HK-2 (cell line): ENCODE data around the gene IL9R.
"Not testable (repeated sequence)": the region's sequence is repeated elsewhere in the genome, so short reads cannot be mapped to it uniquely, and the experiment has no call there.

Experiments
- DNase-seq: peaks from one replicate; pipeline ENCODE4 v3.0.0-alpha.2; 2018; ENCODE audit not compliant: unreplicated experiment

Gene IL9R, protein sequence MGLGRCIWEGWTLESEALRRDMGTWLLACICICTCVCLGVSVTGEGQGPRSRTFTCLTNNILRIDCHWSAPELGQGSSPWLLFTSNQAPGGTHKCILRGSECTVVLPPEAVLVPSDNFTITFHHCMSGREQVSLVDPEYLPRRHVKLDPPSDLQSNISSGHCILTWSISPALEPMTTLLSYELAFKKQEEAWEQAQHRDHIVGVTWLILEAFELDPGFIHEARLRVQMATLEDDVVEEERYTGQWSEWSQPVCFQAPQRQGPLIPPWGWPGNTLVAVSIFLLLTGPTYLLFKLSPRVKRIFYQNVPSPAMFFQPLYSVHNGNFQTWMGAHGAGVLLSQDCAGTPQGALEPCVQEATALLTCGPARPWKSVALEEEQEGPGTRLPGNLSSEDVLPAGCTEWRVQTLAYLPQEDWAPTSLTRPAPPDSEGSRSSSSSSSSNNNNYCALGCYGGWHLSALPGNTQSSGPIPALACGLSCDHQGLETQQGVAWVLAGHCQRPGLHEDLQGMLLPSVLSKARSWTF

DNA sequence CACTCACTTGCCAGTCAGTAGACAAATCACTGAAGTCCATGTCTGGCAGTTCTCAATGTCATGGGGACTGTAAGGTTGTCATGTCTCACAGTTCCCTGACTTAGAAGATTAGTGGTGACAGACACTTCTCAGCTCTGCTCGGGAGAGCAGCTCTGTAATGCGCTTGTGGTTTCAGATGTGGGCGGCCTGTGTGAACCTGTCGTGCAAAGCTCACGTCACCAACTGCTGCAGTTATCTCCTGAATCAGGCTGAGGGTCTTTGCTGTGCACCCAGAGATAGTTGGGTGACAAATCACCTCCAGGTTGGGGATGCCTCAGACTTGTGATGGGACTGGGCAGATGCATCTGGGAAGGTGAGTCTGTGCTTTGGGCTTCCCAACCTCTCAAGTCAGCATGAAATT, at the start of gene IL9R:
TSS of gene IL9R (plus strand) at position 261 of the 400 bp plus-strand sequence. CDS start at position 325, 64 bp downstream.
- no peak for DNase-seq

DNA sequence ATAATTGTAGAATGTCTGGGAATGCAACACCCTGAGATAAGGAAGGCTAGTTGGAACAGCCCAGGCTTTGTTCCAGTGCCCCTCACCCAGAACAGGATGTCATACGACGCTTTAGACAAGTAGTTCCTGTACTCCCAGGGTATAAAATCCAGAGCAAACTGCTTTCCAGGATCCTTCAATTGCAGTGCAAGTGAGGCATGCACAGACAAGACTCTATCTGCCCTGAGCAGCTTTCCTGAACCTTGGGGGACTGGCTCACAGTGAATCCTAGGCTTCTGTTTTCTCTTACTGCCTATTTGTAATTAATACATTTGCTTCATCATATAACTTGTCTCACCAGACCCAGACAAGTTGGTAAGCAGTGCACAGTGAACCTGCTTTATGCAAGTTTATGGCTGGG, 48.4 kb upstream of the IL9R start:
- no peak for DNase-seq

DNA sequence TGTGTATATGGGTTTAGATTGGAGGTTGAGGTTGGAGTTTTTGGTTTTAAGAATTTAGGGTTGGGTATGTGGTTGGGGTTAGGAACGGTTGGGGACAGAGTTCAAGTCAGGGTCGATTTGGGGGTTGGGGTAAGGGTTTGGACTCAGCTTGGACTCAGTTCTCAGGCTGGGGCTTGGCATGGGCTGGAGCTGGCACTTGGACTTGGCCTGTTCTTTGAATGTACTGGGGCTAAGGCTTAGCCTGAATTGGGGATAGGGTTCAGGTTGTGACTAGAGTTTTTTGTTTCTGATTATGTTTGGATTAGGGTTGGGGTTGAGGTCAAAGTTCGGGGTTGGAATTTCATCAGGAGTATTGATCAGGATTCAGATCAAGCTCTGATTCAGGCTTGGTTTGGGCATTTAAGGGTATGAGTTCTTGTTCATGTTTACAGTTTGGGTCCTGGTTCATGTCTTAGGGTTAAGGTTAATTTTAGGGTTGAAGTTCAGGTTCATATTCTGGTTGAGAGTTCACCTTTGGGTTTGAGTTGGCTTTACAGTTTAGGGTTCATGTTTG, 46.2 kb upstream of the IL9R start:
- no peak for DNase-seq

DNA sequence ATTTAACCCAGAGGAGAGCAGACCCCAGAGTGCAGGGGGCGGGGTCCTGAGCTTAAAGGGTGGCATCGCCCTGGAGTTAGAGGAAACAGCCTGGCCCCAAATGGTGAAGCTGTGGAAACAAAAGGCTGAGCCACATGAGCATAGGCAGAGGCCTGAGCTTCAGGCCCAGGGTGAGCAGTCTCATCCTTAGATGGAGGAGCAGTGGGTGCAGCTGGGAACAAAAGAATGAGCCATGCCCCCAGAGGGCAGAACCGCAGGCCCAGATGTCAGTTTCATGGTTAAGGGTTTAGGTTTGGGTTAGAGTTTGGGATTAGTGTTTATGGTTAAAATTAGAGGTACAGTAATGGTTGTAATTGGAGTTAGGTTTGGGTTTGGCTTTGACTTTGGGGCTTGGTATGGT, 44.4 kb upstream of the IL9R start:
- DNase-seq: no peak

DNA sequence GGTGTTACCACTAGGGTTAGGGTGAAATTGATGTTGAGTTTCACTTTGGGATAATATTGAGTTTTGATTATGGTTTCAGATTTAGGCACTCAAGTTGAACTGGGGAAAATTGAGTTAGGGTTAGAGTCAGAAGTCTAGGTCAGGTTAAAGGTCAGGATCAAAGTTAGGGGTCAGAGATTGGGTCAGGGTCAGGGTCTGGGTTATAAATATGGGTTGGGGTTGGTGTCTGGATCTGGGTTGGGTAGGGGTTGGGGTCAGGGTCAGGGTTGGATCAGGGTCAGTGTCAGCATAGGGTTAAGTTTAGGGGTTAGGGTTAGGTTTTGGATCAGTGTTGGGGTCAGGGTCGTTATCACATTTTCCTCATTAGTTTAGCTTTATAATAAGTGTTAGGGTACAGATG, 42.7 kb upstream of the IL9R start:
- no peak for DNase-seq

DNA sequence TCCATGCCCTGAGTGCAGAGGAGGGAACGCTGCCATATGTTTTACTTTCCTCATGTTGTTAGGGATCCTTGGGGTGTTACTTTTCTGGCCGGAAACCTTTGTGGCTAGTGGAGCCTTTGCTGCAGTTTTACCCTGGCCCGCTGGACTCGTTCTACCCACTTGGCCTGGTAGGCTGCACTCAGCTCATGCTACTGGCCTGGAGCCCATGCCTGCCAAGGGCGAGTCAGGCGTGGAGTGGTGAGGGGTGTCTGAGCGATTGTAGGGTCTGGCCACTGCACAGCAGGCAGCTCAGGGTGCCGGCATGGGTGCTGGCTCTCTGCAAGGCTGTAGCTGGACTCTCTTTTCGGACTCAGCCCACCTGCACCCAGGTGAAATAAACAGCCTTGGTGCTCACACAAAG, 41.4 kb upstream of the IL9R start:
- no peak for DNase-seq

DNA sequence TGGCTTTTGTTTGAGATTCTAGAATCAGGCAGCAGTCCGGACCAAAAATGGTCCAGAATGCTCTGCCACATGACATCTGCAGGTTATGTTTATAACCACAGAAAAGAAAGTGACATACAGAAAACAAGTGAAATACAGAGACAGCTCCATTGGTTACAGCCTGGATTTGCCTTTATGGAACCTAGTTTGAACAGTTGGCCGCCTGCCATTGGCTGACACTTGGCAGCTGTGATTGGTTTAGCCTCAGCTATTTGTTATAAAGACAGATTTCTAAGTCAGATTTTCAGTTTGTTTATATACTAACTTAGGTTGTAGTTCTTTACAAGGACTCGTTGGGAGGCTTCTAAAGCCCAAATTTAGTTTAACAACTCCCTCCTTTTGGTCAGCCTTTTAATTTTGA, 40.8 kb upstream of the IL9R start:
- no peak for DNase-seq

DNA sequence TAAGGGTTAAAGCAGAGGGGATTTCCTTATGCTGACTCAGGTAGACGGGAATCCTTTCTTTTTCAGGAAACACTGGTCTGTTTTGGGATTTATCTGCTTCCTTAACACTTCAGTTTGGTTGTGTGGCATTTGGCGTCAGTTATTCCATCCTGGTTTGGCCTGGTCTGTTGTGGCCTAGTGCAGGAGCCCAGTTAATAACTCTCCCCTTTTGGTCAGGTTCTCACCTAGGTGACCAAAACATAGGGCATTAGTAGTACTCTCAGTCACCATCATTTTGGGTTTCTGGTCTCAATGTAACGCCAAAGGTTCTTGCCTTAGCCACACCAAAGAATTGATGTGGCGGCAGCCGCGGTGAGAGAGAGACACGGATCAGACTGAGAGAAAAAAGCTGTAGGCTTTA, 39.7 kb upstream of the IL9R start:
- no peak for DNase-seq

DNA sequence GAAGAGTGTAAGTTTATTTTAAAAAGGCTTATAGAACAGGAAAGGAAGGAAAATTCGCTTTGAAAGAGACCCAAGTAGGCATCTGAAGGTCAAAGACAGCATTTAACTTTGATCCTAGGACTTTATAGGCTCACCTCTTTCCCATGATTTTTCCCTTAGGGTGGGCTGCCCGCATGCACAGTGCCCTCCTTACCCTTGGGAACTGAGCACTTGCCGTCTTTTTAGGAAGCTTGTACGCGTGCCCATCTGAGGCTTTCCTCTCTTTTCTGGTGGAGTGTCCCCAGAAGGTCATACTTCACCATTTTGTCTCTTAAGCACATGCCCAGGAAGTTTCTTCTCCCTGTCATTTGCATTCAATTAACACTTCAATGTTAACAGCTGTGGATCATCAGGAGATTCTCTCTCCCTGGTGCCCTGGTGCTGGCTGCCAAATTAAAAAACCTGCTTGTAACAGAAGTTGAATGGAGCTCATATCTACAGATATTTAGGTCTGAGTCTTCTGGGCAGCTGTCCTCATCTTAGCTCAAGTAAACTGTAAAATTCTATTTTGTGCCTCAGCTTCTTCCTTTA, 38.4 kb upstream of the IL9R start:
- no peak for DNase-seq

DNA sequence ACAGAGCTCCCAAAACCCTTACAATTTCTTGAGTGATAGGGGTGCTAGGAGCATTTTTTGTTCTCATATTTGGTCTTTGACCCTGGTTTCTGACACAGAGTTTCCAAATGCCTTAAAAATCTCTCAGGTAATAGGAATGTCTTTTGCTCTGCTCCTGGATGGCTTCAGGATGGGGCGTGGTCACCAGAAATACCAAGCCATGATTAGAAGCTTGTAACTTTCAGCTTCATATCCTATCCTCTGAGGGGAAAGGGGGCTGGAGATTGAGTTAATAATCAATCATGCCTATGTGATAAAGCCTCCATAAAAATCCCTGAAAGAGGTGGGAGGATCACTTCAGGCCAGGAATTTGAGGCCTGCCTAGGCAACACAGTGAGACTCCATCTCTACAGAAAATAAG, 34.6 kb upstream of the IL9R start:
- DNase-seq: no peak

DNA sequence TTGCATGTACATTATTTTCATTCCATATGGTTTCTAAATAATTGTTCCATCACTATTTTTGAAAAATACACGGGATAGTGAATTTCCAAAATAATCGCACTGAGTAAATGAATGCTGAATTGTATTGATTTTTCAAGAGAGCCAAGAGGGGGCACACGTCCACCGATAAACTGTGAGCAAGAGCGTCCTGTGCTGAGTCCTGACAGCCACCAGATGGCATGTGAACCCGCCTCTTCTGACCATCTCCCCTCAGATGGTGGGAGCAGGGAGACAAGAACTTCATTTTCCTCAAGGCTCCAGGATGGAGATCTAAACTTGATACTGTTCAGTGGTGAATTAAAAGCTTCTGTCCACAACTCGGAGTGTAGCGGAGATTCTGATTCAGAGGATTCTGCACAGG, 30.6 kb upstream of the IL9R start:
- peak; percentile 2 for DNase-seq

DNA sequence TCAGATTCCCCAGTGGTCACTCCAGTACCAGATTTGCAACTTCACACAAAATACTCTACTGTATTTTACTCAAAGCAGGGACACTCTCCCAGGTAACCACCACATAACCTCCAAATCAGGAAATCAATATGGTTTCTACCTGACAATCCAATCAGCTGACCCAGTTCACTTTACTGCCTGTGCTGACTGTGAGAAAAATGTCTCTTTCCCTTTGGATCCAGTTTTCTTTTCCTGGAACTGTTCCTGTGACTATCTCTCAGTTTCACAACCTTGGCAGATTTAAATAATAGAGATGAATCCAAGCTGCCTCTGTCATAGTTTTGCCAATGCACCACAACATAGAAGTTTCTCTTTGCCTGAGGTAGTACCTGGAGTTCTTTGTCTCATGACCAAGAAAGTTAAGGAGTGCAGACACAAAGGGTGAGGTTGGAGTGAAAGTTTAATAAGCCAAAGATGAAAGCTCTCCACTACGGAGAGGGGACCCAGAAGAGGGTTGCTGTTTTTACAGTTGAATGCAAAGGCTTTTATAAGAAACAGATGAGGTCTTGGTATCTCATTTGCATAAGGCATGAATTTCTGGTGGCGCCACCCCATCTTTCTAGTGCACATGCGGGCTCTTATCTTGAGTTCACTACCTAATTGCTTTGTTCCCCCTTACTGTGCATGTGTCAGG, 29.7 kb upstream of the IL9R start:
- no peak for DNase-seq

DNA sequence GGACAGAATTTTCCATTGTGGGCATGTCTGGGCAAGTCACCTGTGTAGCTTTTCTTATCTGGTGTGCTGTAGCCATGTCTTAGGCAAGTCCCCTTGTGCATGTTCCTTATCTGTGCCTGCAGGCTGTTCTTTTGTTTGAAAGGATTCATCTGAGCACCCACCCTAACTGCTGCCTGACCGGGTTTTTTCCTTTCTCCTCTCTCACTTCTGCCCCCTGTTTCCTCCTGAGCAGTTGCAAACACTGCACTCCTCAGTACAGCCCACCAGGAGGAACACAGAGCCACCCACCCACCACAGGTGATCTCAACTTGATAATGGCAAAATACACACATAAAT, 29.2 kb upstream of the IL9R start:
- no peak for DNase-seq

DNA sequence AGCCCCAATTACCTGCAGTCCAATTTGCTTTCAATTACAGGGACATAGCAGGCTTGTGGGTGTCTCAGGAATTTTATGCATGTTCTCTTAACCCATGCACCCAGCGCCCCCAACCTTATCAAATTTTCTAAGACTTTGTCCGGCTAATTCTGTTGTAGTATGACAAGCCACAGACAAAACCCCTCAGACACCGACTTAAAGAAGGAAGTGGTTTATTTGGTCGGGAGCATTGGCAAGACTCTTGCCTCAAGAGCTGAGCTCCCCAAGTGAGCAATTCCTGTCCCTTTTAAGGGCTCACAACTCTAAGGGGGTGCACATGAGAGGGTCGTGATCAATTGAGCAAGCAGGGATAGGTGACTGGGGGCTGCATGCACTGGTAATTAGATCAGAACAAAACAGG, 28.7 kb upstream of the IL9R start:
- DNase-seq: no peak

DNA sequence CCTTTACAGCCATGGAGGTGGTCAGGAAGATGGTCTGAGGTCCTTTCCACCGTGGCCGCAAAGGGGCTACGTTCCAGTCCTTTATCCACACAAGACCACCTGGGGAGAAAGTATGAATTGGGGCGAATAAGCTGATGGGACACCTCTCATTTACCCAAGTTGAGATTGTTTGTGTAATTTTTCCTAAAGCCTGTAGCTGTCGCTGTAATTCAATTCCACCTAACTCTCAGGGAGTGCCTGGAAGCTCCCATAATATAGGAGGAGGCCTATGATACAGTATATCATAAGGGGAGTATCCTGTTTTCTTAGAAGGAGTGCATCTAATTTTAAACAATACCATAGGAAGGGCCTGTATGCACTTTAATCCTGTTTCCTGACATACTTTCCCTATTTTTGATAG, 25.8 kb upstream of the IL9R start:
- not testable (repeated sequence) for DNase-seq

DNA sequence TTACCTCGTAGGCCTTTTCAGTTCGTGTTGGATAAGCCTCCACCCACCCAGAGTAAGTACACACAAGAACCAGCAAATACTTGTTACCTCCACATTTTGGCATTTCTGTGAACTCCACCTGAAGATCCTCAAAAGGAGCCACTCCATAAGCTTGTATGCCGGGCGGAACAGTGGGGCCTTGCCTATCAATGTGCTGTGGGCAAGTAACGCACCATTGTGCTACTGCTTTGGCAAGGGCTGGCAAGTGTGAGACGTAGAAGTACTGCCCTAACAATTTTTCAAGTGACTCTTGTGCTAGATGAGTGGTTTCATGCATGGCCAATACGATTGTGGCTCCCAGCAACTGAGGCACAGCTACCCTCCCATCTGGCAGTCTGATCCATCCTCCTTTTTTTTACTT, 25.3 kb upstream of the IL9R start:
- DNase-seq: not testable (repeated sequence)

DNA sequence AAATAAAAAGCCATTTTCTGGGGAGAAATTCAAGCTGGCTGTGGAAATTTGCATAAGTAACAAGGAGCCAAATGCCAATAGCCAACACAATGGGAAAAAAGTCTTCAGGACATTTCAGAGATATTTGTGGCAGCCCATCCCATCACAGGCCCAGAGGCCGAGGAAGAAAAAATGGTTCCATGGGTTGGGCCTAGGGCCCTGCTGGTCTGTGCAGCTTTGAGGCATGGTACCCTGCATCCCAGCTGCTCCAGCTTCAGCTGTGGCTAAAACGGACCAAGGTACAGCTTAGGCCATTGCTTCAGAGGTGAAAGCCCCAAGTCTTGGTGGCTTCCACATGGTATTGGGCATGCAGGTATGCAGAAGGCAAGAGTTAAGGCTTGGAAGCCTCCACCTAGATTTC, 14.2 kb upstream of the IL9R start:
- DNase-seq: no peak

DNA sequence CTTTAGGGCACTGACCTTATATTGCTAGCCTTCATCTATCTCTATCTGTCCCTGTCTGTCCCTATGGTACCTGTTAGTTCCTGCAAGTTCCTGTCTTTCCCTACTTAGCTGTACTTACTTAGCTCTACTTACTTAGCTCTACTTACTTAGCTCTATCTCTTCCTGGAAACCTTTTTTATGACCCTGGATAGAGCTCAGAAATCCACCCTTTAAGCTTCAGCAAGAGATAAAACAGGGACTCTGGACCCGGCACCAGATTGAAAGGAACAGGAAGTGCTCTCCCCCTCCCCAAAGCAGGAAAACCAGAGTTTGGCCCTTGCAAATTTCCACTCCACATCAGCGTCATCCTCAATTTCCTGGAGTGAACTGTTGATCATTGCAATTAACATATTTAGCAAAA, 12.3 kb upstream of the IL9R start:
- DNase-seq: no peak

DNA sequence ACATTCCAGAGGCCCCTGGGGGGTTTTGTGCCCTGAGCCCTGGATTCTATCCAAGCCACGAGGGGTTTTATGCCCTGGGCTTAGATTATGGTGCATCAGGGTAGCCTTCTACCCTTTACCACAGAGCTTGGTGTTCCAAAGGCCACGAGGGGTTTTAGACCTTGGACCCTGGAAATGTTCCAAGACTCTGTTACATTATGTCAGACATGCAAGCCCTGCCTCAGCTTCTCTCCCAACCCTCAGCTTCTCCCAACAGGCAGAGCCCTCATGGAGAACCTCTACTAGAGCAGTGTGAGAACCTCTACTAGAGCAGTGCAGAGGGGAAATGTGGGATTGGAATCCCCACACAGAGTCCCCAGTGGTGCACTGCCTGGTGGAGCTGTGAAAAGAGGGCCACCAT, 10.5 kb upstream of the IL9R start:
- not testable (repeated sequence) for DNase-seq

DNA sequence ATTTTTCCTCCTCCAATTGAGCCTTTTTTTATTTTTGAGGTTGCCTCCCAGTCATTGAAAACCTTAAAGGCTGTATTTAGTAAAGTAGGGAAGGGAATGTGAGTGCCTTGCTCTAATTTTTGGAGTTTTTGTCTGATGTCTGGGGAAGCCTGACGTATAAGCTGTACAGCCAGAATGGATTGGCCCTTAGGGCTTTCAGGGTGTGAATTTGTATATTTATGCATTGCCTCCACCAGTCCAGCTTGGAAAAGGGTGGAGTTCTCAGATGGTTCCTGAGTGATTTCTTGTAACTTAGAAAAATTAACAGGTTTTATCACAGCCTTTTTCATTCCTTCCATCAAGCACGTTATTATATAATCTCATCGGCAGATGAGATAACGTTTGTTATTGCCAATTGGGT, 8.6 kb upstream of the IL9R start:
- DNase-seq: no peak

DNA sequence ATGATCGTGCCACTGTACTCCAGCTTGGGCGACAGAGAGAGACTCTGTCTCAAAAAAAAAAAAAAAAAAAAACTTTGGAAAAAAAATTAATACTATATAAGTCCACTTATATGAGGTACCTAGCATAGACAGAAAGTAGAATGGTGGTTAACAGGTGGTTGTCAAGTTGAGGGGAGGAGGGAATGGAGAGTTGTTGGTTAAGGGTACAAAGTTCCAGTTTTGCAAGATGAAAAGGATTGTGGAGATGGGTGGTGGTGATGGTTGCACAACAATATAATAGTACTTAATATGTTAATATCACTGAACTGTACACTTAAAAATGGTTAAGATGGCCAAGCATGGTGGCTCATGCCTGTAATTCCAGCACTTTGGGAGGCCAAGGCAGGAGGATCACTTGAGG, 4.1 kb upstream of the IL9R start:
- DNase-seq: no peak

DNA sequence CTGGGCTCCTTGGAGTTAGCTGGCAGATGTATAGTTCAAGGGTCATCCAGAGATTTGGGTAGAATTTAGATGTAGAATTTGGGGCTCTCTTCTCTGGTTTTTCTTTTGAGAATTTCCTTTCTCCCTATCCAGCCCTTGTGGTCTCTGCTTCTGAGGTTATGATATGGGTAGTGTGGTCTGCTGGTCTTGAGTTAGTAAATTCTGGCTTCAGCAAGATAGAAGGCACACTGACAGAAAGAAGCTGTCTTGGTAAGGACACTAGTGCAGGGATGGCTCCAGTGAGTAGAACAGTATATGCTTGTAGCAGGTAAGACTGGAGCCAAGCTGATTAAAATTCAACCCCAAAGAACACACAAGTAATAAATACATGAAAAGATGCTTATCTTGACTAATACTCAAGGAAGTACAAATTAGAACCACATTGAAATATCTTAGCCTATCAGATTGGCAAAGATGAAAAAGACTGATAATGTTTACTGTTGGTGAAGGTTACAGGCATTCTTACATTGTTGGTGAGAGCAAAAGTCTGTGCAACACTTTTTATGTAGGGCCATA, 2.1 kb upstream of the IL9R start:
- no peak for DNase-seq

DNA sequence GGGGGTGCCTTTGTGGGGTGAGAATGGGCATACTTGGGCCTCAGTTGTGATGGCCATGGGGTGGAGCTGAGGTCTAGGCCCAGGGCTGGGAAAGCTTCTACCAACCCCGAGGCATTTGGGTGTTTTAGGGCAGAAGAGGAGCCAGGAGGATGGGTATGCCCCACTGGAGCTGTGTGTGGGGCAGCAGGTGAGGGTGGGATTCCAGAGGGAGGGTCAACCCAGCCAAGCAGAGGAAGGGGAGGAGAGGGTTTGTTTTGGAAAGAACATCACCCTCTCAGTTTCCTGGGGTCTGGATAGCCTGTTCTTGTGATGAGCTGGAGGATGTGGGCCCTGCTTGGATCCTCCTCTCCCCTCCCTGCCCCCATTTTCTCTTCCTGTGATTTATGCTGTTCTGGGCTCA, 620 bp downstream of the IL9R start:
- no peak for DNase-seq
